PFSK-1 (cell line): ENCODE data around the gene HIKESHI.

Source experiments
- FOXP2 ChIP-seq: optimal IDR thresholded peaks from 2 replicates; pipeline ENCODE3; 2011; ENCODE audit warnings: borderline replicate concordance, control low read depth, inconsistent platforms; ENCODE audit not compliant: insufficient read depth; ENCODE audit errors: extremely low read length, extremely low read depth
- POLR2AphosphoS5 ChIP-seq: IDR thresholded peaks from 2 replicates; pipeline ENCODE4 v1.6.1; 2012; ENCODE audit warnings: low read depth, mild to moderate bottlenecking, control low read depth, low read length, moderate library complexity
- SIN3A ChIP-seq: IDR thresholded peaks from 2 replicates; pipeline ENCODE4 v1.6.1; 2012; ENCODE audit warnings: mild to moderate bottlenecking, low read length, moderate library complexity, borderline replicate concordance; ENCODE audit not compliant: insufficient read depth
- TAF1 ChIP-seq: IDR thresholded peaks from 2 replicates; pipeline ENCODE4 v1.6.1; 2012; ENCODE audit warnings: low read length, control low read depth, borderline replicate concordance; ENCODE audit not compliant: insufficient read depth
- TF ChIP-seq, protein P1 (sequence below), 2 experiments: IDR thresholded peaks; 2 replicates each; pipeline versions ENCODE4 v1.6.1 to v1.8.0; 2011 to 2012; ENCODE audit warnings: low read depth in 2 of 2, low read length in 2 of 2, control low read depth in 1 of 2, inconsistent platforms in 1 of 2, mild to moderate bottlenecking in 1 of 2, moderate library complexity in 1 of 2; ENCODE audit not compliant: insufficient read depth in 1 of 2

The HIKESHI gene

DNA sequence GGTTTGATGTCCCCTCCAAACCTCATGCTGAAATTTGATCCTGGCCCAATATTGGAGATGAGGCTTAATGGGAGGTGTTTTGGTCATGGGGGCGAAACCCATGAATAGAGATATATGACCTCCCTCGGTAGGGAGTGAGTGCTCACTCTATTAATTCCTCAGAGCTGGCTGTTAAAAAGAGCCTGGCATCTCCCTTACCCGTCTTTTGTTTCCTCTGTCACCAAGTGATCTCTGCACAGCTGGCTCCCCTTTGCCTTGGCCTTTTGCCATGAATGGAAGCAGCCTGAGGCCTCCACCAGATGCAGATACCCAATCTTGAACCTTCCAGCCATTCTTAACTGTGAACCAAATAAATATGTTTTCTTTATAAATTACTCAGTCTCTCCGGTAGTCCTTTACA, 68.1 kb downstream of the HIKESHI start:
- TF ChIP-seq, protein P1, sequence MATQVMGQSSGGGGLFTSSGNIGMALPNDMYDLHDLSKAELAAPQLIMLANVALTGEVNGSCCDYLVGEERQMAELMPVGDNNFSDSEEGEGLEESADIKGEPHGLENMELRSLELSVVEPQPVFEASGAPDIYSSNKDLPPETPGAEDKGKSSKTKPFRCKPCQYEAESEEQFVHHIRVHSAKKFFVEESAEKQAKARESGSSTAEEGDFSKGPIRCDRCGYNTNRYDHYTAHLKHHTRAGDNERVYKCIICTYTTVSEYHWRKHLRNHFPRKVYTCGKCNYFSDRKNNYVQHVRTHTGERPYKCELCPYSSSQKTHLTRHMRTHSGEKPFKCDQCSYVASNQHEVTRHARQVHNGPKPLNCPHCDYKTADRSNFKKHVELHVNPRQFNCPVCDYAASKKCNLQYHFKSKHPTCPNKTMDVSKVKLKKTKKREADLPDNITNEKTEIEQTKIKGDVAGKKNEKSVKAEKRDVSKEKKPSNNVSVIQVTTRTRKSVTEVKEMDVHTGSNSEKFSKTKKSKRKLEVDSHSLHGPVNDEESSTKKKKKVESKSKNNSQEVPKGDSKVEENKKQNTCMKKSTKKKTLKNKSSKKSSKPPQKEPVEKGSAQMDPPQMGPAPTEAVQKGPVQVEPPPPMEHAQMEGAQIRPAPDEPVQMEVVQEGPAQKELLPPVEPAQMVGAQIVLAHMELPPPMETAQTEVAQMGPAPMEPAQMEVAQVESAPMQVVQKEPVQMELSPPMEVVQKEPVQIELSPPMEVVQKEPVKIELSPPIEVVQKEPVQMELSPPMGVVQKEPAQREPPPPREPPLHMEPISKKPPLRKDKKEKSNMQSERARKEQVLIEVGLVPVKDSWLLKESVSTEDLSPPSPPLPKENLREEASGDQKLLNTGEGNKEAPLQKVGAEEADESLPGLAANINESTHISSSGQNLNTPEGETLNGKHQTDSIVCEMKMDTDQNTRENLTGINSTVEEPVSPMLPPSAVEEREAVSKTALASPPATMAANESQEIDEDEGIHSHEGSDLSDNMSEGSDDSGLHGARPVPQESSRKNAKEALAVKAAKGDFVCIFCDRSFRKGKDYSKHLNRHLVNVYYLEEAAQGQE (IDR thresholded peaks at IDR 0.05; ENCODE audit: insufficient read depth in 1 of 2, low read depth in 2 of 2, low read length in 2 of 2): no peak
- TF ChIP-seq POLR2AphosphoS5 (no peak), FOXP2 (no peak), SIN3A (no peak), TAF1 (no peak)

DNA sequence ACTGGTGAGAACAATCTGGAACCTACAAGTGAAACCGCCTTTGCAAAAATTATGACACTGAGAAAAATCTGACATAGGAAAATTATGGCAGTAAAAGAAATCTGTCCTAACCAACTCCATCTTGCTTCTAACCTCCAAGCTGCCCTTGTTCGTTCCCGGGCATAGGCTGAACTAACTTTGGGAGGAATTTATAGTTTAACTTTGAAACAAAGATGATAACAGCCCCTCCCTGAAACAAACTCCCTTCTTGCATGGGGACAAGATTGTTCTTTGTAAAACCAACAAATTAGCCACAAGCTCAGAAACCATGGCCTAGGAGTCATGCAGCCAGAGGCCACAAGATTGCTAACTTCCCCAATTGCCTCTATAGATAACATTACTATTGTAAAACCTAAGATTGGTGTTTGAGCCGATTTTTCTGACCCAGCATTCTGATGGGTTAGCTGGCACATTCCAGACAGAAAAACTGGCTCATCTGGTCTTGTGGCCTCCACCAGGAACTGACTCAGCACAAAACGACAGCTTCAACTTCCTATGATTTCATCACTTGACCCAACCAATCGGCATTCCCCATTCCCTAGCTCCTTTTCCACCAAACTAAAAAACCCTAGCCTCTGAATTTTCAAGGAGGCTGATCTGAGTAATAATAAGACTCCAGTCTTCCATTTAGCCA, 69.0 kb downstream of the HIKESHI start:
- no peak for TF ChIP-seq SIN3A
- no peak for TF ChIP-seq POLR2AphosphoS5
- TF ChIP-seq TAF1: no peak
- TF ChIP-seq, protein P1 (IDR thresholded peaks at IDR 0.05; ENCODE audit: insufficient read depth in 1 of 2, low read depth in 2 of 2, low read length in 2 of 2): no peak
- TF ChIP-seq FOXP2: no peak

DNA sequence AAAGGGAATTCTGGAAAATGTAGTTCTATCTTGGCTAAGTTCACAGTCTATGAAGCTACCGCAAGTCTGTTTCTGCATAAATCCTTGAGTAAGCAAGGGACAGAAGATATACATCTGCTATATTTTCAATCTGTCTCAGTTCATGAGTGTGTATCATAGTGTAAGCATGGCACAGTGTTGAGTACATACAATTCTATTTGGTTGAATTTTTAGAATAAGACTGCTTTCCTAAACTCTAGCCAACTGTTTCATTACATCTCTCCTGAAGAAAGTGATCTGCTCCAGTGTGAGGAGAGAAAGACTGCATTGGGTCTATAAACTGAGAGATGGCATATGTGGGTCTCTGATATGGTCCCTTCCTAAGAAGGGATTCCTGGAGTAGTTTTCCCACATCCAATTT, 70.0 kb downstream of the HIKESHI start:
- TF ChIP-seq, protein P1 (IDR thresholded peaks at IDR 0.05; ENCODE audit: insufficient read depth in 1 of 2, low read depth in 2 of 2, low read length in 2 of 2): no peak
- TF ChIP-seq TAF1: no peak
- no peak for TF ChIP-seq POLR2AphosphoS5
- TF ChIP-seq FOXP2: no peak
- TF ChIP-seq SIN3A: no peak

DNA sequence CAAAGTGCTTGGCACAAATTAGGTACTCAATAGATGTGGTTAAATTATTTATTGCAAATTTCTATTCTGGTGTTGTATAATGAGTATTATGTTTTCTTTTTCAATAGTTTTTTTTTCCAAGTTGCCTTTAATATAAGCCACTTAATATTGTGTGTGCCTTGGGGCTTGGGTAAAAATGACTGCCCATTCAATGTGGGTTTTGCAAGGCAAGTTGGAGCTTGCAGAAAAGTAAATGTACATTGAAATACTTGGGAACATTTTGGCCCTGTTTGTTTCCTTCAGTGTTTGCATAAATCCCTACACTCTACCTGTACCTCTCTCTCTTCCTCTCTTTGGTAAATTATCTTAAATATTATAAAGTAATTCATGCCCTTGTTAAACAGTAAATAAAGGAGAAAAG, 70.5 kb downstream of the HIKESHI start:
- TF ChIP-seq TAF1 (no peak), SIN3A (no peak), FOXP2 (no peak), POLR2AphosphoS5 (no peak)

DNA sequence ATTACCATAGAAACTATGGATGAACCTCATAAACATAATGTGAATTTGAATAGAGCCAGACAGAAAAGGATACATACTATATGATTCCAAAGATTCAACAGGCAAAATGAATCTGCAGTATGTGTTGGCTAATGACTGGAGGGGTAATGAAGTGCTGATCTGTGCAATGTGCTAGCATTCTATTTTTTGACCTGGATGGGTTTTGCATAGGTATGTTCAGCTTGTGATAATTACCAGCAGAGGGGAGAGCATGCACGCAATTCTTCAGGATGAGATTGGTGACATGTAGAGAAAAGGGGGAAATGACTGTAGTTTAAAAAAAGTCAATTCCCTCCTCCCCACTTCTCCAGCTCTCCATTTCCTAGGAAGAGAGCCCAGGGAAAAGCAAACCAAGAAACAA, 72.0 kb downstream of the HIKESHI start:
- TF ChIP-seq, protein P1 (IDR thresholded peaks at IDR 0.05; ENCODE audit: insufficient read depth in 1 of 2, low read depth in 2 of 2, low read length in 2 of 2): no peak
- no peak for TF ChIP-seq TAF1
- TF ChIP-seq FOXP2: no peak
- TF ChIP-seq SIN3A: no peak
- no peak for TF ChIP-seq POLR2AphosphoS5
